Mucosa of gallbladder (tissue), 1 donor: Measurements from ENCODE around the gene LDB2. TPM values are rescaled to one million over a fixed set of nuclear protein-coding genes. Genes with fewer than 3 reads are reported as not detected.
A peak's percentile ranks its signal among the peaks of the same experiment; 100 is the strongest.
"Not testable (repeated sequence)": the region's sequence is repeated elsewhere in the genome, so short reads cannot be mapped to it uniquely, and the experiment has no call there.

Experiments used
- DNase-seq: peaks from one replicate; pipeline ENCODE4 v3.0.0-alpha.2; 2020; ENCODE audit warnings: low spot score
- total RNA-seq: library from RNA; stranded (reverse); gene quantifications from one replicate; pipeline ENCODE4 v1.2.1, GENCODE V29; 2021
- donor health status: DM: no; HTN: no; CAD: no.

LDB2 gene
- total RNA-seq, 1 donor from 2014 or later, result 16.9 TPM

GRCh38 chr4:16596267-16596666 is 302.2 kb downstream of the LDB2 start:
- DNase-seq, result no peak

- no peak for DNase-seq
Observed at GRCh38 chr4:16594128-16594527, 304.3 kb downstream of the LDB2 start.

- DNase-seq, result no peak
Observed at GRCh38 chr4:16593386-16593785, 305.1 kb downstream of the LDB2 start.

DNA sequence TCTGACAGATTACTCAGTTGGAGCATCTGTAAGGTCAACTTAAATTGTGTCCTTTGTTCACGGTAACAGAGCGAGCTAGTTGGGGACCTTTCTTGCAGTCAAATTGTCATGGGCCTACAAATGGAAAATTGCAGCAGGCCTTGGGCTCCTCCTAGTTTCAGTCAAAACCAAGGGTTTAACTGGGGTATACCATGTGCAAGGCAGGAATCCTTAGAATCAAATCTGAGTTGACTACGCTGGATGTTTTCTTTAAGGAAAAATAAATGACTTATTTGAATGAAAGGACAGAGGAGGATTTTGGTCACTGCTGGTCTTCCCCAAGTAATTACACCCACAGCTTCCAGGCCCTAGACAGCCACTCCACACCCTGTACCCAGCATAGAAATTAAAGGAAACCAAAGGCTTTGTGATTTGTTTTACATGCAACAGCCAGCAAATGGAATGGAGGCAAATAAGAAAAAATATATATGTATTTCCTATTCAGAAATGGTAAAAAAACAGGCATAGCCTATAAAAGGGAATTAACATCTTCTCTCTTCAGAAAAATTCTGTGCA is 307.1 kb downstream of the LDB2 start:
- DNase-seq, result no peak

GRCh38 chr4:16590797-16591196 is 307.6 kb downstream of the LDB2 start:
- DNase-seq, result no peak

DNA sequence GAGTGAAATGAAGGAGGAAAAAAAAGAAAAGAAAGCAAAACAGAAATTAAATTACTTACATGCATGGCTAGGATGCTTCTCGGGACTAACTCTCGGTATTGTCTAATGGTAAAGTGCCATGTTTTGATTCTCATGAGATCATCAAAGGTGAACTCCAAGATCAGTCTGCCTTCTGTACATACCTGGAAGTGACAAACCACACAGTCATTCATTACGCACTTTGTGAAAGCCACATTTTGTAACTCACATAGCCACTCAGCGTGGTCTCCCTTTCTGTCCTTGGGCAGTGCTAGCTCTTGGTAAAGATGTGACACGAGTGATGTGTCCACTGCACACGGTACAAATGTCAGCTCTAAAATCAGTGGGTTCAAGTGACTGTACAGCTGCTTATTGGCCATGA is 309.8 kb downstream of the LDB2 start:
- no peak for DNase-seq

GRCh38 chr4:16588149-16588548 is 310.3 kb downstream of the LDB2 start:
- no peak for DNase-seq

DNA sequence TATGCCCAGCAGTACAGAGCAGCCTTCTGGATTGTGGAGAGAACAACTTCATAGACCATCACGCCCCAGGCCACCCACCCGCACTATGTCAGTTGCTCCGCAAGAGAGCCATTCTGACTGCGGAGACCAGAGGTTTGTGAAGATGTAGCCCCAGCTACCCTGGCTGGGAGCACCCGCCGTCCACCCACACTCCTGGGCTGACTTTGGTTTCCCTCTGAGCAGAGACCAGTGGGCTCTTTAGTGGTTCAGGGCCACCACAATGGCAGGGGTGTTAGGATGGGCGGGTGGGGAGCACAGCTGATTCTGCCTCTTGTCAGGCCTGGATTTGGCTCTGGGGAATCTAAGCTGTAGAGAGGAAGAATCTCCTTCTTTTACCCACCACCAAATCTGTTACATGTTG is 313.4 kb downstream of the LDB2 start:
- DNase-seq, result no peak

DNA sequence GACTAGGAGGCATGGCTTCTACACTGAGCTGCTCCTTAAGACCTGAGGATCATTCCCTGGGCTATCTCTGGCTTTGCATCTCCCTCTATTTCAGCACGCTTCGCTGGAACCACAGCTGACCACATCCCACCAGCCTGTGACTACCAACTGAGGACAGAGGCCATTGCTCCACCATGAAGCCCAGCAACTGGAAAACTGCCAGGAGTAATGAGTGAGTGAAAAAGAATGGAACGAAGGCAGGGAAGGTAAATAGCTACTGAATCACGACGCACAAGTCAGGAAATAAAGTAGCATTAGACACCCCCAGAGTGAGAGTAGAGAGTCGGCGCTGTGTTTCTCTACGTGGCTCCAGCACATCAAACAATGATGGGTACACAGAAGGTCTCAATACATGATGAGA is 314.7 kb downstream of the LDB2 start:
- DNase-seq, result no peak

GRCh38 chr4:16582526-16582925 is 315.9 kb downstream of the LDB2 start:
- DNase-seq, result no peak

GRCh38 chr4:16582036-16582435 is 316.4 kb downstream of the LDB2 start:
- no peak for DNase-seq

DNA sequence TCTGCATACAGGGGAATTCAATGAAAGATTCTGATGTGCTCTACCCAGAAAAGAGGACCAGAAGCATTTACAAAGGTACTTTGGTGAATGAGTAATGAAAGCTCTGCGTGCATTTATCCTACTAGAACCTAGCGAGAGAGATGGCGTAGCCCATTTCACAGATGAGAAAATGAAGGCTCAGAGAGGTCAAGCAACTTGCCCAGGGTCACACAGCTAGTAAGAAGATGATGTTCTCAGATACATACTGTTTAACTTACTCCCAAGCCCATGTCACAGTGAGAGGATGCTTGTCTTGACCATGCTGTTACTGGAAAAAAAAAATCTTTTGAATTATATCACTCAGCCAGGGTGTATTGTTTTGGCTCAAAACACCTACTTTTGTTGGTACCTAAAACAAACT is 317.3 kb downstream of the LDB2 start:
- DNase-seq, result no peak

DNA sequence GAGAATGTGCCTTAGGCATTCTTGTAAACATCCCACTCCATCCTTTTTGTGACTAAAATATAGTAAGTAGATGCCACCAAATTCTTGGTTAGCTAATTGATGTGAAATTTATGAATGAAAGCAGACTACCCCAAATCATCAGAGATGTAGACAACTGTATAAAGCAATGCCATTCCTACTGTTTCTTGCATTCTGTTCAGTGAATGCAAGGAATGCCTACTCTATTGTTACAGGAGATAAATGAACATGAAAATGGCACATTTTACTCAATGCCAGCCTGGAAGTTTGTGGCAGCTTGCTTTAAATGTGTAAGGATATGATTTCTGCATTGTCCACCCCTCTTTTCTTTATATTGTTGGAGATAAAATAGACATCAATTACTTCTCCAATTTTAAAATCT is 317.9 kb downstream of the LDB2 start:
- DNase-seq, result no peak

DNA sequence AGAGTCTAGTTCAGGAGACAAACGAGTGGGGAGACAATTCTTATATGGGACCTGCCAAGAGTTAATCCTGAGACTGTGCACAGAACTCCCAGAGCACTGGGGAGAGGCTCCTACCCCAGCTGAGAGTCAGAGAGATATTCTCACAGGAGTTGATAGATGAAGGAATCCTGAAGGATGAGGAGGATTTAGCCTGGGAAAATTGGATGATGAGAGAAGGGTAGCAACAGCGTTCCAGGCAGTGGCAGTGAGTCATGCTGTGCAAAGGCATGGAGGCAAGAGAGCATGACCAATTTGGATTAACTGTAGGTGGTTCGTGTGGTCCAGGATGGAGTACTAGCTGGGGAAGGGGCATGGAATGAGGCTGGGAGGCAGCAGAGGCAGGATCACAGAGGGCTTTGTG is 318.6 kb downstream of the LDB2 start:
- no peak for DNase-seq

DNA sequence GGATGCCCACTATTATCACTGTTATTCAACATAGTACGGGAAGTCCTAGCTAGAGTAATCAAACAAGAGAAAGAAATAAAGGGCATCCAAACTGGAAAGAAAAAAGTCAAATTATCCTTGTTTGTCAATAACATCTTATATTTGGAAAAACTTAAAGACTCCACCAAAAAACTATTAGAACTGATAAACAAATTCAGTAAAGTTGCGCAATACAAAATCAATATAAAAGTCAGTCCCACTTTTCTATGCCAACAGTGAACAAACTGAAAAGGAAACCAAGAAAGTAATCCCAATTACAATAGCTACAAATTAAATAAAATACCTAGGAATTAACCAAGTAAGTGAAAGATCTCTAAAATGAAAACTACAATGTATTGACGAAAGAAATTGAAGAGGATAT is 321.3 kb downstream of the LDB2 start:
- no peak for DNase-seq

DNA sequence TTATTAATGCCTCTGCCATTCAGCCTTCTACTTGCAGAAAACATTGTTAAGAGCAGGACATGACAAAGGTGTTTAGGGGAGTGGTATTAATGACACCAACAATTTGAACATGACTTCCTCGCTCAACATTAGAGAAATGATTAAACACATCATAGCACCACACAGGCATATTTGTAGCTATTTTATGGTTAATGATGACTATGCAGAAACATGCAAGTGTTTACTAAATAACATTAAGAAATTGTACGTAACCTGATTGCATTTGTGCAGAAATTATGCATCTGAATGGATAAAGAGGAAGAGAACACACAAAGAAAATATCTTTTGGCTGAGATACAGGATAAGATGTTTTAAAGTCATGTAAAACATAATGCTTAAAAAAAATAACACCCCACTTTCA is 323.5 kb downstream of the LDB2 start:
- DNase-seq, result no peak

DNA sequence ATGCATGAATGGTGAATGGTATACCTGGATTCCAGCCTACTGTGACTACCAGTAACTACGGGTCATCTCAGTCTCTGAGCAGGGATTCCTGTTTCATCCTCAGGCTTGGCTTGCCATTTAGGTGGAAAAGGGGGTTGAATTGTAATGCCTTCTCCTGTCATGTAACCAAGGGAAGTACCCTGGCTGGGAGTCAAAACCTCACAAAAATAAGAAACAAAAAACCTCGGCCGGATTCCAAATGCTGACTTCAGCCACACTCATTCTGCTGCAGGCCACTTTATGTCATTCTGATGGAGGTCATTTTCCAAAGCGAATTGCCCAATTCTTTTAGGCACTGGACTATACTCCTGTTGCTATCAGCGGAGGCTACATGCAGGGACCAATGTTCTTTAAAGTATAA is 324.7 kb downstream of the LDB2 start:
- no peak for DNase-seq

DNA sequence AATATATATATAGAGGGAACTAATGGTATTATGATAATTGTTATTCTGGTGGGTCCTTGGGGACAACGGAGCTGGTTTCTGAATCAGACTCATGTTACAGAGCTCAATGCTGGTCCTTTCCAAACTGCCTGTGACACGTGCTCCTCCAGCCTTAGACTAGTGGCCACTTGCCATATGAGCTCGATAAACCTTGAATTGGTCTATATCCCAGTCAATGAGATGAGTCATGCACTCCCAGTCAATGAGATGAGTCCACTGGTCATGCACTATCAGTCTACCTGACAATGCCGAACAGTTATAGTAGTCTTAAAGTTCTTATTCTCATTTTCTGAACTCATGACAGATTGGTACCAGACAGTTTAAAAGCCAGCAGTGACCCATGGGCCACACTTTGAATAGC is 325.2 kb downstream of the LDB2 start:
- peak; percentile 51 for DNase-seq

DNA sequence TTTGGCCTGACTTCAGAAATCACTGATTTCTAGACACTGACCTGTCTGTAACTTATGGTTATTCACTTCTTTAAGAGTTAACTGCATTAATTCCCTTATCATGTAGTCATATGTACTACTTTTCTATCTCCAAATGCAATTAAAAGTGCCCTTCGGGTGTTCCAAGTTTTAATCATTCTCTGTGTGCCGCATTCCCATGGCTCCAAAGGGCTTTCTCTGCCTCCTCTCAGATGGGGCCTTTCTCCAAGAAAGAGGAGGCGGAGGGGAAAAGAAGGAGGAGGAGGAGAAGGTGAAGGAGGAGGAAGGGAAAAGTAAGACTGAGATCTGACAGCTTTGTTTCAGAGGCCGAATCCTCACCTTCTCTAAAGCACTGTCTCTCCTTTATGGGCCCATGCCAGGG is 325.8 kb downstream of the LDB2 start:
- no peak for DNase-seq

GRCh38 chr4:16572161-16572560 is 326.3 kb downstream of the LDB2 start:
- no peak for DNase-seq

DNA sequence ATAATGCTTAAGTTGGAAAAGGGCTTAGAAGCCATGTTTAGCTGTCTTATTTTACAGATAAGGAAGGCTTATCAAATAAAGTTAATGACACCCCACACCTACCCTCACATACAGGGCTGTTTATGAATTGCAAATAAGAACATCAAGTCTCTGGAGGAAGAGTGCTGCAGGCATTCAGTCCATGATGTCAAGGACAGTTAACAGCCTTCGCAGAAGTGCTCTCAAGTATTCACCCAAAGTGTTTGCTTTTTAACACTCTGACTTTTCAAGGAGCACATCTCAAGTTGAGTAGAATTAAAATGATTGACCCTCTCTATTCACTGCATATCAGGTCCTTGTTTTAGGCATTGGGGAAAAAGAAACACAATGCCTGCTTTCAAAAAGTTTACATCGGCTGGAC is 328.7 kb downstream of the LDB2 start:
- DNase-seq, result no peak

GRCh38 chr4:16557316-16557715 is 341.1 kb downstream of the LDB2 start:
- DNase-seq, result not testable (repeated sequence)

- DNase-seq, result no peak
Observed at GRCh38 chr4:16555156-16555555, 343.3 kb downstream of the LDB2 start.

DNA sequence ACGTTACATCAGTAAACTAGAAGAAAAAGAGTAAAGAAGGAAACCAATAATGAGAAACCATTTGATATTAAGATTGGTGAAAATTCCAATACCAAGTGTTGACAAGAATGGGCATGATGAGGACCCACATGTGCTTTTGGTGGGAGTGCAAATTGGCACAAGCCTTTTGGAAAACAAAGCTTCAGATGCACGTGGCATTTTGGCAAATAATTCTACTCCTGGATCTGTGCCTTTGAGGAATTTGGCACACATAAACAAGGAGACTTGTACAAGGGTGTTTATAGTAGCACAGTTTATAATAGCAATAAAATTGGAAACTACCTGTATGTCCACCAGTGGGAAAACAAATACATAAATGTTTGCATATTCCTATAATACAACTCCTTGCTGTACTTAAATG is 347.9 kb downstream of the LDB2 start:
- no peak for DNase-seq

DNA sequence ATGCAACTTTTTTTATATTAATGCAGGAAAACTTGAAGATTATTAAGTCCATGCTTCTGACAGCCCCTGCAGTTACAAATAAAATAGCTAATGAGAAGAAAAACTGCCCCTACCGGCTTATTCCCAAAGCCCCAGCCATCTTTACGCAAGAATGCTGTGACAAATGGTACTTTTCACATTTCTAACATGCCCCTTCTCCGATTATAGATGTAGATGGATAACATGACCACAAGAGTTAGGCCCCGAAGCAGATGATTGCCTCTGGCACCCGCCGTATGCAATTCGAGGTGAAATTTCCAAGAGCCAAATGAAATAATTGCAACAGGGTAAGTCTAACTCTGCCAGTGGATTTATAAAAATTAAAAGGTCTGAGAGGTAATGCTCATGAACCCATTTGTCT is 352.8 kb downstream of the LDB2 start:
- DNase-seq, result no peak
